Activated T-cell treated with anti-CD3 and anti-CD28 coated beads for 1 hour (primary cell): Measurements from ENCODE around the gene FKBP5.
"Not testable (repeated sequence)": the region's sequence is repeated elsewhere in the genome, so short reads cannot be mapped to it uniquely, and the experiment has no call there.

Experiments used
- DNase-seq: peaks from one replicate; pipeline ENCODE4 v3.0.0-alpha.2; 2020; ENCODE audit warnings: low read depth

FKBP5 gene

DNA sequence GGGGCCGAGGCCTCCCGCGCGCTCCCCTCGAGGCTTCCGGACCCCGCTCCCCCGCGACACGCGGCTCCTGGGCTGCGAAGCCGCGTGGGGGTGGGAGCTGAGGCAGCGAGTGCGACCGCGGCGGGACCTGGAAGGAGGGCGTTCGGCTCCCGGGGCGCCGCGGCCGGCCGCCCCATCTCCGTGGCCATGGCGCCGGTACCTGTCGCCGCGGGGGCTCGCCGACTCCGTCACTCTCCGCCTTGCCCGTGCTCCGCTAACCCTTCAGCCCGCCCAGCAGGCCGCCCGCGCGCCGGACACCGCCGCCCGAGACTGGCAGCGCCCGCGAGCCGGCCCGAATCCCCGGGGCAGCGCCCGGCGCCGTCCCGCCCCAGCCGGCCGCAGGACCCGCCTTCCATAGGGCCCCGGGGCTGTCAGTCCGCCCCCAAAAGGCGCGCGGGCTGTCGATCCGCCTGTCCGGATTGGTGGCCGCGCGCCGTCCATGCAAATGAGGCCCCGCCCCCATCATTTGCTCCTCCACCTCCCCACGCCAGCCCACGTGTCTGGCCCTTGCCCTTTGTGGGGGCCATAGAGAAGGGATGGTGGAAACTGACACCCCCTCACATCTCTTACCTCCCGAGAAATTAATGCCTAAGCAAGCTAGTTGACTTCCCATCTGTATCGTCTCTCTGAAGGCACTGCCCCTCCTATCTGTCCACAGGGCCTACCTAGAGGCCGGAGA is at the start of gene FKBP5:
FKBP5 (minus strand) TSS at position 311 of the 718 bp plus-strand sequence. CDS start 46,091 bp downstream, outside the sequence.
- peak; percentile 77 for DNase-seq

DNA sequence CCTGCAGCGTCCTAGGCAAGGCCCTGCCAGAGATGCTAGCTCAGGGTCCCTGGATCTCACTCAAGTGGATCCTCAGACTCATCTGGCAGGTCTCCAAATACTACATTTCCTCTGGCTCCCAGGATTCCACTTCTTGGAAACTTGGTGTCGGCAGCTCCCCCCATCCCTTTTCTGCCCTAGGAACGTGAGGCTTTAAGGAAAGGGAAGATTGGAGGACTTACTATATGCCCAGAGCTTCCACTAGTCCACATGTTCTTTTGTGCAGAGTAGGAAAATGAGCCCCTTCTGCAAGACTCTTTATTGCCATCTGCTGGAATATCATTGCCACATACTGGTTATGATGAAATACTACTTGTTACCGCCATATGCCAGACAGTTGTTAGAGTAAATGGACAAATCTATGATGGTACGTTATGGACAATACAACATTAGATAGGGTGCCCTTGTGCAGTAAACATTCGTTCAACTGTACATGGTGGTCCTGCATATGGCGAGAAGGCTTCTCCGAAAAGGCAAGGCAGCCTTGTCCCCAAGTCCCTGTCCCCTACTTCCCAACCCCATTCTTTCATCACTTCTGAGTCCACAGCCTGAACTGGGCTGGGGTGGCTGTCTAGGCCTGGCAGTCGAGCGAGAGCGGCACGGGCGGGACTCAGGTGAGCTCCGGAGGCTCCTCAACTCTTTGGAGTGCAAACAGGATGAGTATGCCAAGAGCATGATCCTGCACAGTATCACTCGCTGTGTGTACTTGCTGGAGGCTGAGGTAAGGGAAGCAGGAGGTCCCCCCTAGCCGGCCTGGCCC is 48.9 kb upstream of the FKBP5 start:
- DNase-seq: no peak

DNA sequence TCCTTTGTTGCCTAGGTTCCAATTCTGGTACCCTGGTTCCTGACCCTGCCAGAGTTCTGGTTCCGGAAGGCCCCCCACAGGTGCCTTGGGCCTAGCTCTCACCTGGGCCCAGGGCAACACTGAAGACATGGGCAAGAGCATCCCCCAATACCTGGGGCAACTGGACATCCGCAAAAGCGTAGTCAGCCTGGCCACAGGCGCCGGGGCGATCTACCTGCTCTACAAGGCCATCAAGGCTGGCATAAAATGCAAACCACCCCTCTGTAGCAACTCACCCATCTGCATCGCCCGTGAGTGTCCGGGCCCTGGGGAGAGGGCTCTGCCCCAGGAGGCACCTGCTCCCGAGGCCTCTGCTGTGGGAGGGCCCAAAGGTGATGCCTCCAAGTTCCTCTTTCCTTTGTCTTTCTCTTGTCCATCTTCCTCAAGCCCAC is 48.3 kb upstream of the FKBP5 start, which contains the start of gene ARMC12:
ARMC12 (plus strand) TSS at position 51 of the 431 bp plus-strand sequence; CDS start at position 128, 77 bp downstream.
- no peak for DNase-seq

- peak; percentile 86 for DNase-seq
Measured at GRCh38 chr6:35736253-35736894, 47.7 kb upstream of the FKBP5 start.

DNA sequence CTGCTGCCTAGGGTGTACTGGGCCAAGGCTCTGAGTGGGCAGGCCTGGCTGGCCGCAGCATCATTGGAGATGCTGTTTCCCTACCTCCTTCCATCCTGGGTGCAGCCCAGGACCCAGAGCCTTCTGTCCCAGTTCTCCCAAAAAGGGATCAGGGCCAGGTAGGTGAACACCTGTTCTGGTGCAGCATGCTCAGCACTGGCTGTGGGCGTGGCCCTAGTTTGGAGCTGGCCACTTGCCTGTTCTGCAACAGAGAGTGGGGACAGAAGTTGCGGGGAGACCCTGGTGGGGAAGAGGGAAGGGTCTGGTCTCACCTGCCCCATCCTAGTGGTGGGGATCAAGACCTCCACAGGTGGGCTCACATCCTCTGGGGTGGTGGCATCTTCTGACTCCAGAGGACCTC is 46.7 kb upstream of the FKBP5 start:
- no peak for DNase-seq

GRCh38 chr6:35734319-35734718 is 45.6 kb upstream of the FKBP5 start:
- DNase-seq: not testable (repeated sequence)

DNA sequence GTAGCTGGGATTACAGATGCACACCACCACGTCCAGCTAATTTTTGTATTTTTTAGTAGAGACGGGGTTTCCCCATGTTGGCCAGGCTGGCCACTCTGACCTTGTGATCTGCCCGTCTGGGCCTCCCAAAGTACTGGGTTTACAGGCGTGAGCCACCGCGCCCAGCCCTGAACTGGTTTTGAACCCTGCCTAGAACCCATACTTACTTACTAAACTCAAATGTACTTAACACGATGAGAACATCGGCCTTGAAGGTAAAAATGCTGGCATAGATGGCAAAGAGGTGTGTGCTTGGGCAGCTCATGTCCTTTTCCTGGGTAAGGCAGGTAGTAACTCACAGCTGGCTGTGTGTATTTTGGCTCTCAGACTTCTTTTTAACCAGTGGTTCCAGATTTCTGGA is 44.9 kb upstream of the FKBP5 start:
- no peak for DNase-seq

DNA sequence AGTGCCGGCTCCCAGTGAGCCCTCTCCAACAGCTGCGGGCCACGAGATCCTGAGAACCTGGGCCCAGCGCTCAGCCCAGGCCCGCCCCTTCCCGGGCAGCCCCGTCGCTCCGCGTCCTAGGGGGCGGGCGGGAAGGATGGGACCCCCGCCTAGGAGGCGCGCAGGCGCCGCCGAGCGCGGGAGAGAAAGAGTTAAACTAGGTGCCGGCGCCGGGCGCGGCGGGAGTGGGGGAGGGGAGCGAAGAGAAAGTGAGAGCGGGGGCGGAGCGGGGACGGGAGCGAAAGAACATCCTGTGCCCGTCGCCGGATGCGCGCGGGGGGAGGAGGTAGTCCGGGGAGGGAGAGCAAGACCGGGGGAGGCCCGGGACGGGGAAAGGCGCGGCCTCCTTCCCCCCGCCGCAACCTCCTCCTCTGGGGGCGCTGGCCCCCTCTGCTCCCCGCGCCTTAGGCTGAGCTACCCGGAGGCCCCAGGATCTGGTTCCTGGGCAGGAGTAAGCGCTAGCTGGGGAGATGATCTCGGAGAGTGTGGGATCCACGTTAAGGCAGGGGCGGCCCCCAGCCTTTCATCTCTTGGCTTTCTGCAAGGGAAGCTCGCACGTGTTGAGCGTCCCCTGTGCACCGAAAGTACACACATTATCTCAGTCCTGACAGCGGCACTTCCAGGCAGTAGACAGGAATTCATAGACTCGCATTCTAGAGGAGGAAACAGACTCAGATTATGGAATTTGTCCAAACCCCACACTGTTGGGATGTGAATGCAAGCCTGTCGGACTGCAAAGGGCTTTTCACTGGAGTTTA is 43.2 kb upstream of the FKBP5 start:
- peak; percentile 94 for DNase-seq

DNA sequence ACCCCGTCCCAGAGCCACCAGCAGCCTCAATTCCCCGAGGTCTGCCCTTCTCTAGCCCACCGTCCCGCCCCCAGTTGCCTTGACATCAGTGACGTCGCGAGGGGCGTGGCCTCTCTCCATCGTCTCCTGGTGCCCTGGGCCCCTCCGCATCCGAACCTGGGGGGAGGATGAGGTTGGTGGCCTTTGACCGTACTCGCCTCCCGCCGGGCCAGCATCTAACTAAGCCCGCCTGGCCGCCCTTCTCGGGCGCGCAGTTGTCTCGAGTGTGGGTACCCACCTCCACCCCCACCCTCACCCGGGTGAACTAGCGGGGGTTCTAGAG is 42.7 kb upstream of the FKBP5 start:
- DNase-seq: peak; percentile 94

- no peak for DNase-seq
Measured at GRCh38 chr6:35730745-35731413, 42.2 kb upstream of the FKBP5 start.

GRCh38 chr6:35729722-35730121 is 41.0 kb upstream of the FKBP5 start:
- no peak for DNase-seq

GRCh38 chr6:35728683-35729678 is 40.3 kb upstream of the FKBP5 start:
- no peak for DNase-seq

DNA sequence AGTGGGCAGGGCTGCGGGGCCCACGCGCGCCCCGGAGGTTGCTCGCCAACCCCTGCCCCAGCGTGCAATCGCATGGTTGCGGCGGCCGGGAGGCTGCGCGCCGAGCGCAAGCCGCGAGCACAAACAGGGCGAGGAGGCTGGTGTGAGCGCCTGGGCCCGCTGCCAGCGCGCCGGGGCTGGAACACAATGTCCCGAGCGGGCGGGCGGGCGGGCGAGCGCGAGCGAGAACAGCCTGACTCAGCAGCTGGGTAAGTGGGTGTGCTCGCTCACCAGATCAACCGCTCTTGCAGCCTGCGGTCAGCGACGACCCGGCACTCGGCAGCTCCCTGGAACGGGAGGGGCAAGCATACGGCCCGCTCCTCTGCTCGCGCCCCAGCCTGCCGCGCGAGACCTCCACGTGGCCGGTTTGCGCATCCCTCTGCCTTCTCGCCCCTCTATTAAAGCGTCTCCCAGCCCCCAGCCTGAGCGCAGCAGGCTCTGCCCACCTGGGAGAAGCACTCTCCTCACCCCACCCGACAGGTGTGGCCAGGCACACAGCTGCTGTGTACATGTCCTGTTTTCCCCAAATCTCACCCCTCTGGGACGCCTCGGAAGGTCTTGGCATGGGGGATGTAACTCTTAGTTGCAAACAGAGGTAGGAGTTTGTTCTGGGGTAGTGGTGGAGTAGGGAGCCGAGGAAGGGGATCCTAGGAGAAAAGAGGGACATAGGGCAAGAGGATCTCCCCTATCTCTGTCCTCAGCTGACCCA is 39.4 kb upstream of the FKBP5 start:
- DNase-seq: peak; percentile 69

DNA sequence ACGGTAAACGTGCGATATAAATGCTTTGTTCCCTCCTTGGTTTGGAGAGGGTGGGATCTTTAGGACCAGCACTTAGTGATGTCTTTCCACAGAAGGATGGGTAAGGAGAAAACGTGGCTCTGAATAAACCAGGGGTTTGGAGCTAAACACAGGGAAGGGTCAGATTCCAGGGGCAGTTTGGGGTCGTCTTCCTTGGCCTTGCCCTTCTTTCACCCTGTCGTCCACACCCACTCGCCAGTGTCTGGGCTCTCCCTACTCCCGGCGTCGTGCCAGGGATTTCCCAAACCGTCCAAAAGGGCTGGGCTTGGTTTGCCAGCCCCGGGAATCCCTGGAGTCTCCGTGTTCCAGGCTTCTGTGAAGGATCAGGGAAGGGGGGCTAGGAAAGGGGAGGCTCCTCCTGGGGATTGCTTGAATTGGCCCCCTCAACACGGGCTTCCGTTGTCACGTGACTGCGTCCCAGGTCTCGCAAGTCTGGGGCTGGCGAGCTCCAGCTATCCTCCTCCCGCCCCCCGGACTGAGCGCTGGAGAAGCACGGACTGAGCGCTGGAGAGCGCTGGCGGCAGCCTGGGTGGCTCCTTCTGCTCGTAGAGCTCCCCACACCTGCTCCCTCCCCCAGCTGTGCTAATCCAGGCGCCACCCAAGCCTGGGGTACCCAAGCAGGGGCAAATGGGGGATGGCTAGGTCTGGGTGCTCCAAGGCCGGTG is 38.7 kb upstream of the FKBP5 start:
- DNase-seq: no peak

DNA sequence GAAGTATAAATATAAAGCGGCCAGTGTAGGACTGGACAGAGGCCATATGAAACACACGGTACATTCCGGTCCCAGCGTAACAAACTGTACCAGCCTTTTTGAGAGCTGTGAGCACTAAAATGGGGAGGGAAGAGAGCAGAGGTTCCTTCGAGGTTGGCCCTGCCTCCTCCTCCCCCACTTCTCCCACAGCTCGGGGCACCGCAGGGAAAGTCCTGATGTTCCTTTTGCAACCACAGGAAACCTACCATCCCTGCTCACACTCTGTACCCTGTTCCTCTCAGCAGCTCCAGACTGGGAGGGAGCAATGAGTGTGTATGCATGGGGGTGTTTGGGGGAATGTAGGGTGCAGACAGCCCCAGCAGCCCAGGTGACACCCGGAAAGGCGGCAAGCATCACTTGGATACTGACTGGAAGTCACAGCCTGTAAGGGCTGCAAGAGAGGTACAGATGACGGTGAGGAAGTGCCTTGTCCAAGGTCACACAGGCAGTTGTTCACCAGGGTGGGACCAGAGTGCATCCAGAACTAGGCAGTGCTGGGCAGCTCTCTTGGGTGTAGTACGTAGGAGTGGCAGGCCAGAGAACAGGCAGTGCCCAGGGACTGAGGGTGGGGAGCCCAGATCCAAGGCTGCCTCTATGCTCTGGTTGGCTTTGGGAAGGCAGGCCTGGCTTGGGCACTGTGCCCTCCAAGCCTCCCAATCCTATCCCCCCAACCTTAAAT is 37.2 kb upstream of the FKBP5 start:
- DNase-seq: no peak

GRCh38 chr6:35725081-35725708 is 36.5 kb upstream of the FKBP5 start:
- DNase-seq: no peak

DNA sequence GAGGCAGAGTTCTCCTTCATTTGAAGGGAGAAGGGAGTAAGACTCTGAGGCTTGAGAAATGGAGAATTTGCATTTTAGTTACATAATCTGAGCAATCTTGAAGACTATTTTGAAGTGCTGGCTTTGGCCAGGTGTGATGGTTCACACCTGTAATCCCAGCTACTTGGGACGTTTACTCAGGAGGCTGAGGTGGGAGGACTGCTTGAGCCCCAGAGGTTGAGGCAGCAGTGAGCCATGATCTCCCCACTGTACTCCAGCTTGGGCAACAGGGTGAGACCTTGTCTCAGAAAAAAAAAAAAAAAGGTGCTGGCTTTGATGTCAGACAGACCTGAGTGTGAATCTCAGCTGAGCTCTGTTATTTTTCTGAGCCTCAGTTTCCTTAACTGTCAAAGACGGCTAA is 35.8 kb upstream of the FKBP5 start:
- no peak for DNase-seq

DNA sequence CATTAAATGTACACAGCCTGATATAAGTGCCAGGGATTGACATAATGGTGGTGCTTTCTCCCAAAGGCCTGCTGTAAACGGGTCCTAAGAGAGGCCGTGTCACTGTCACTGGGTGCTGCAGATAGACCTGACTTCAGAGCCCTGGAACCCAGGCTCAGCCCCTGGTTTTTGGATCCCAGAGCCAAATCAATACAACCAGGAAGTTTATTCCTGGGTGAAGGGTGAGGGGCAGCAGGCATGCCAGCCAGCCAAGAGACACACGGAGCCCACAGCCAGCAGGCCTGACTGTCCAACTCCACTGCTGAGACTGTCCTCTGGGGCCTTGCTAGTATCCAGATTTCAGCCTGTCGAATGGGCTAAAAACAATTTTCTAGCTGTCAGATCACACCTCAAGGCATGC is 35.3 kb upstream of the FKBP5 start:
- no peak for DNase-seq
